HEK293 (cell line): ENCODE results near the gene TPPP3.

Experiments used
- MEIS1 ChIP-seq: sonication (generic); formaldehyde crosslinking; IDR thresholded peaks from 2 replicates; pipeline ENCODE4 v1.8.1; 2022; ENCODE audit warnings: missing genetic modification reagents, mild to moderate bottlenecking, borderline replicate concordance
- TRIM28 ChIP-seq: IDR thresholded peaks from 2 replicates; pipeline ENCODE4 v1.6.1; 2011; ENCODE audit warnings: low read length, control low read depth, borderline replicate concordance
- ZNF155 ChIP-seq: fragments of 450-650 bp; formaldehyde crosslinking; IDR thresholded peaks from 2 replicates; pipeline ENCODE4 v1.5.1; 2016; ENCODE audit warnings: missing biosample characterization, missing genetic modification characterization
- ZNF174 ChIP-seq: fragments of 450-650 bp; formaldehyde crosslinking; IDR thresholded peaks from 2 replicates; pipeline ENCODE4 v1.5.0; 2017; ENCODE audit warnings: missing biosample characterization, mild to moderate bottlenecking, missing genetic modification characterization
- ZNF202 ChIP-seq: fragments of 450-650 bp; formaldehyde crosslinking; IDR thresholded peaks from 2 replicates; pipeline ENCODE4 v1.5.1; 2016; ENCODE audit warnings: missing biosample characterization, missing genetic modification characterization, borderline replicate concordance
- ZNF416 ChIP-seq: fragments of 450-650 bp; formaldehyde crosslinking; IDR thresholded peaks from 2 replicates; pipeline ENCODE4 v1.5.1; 2016; ENCODE audit warnings: missing biosample characterization, missing genetic modification characterization
- ZNF501 ChIP-seq: fragments of 450-650 bp; formaldehyde crosslinking; IDR thresholded peaks from 2 replicates; pipeline ENCODE4 v1.5.1; 2016; ENCODE audit warnings: missing biosample characterization, missing genetic modification characterization
- ZNF529 ChIP-seq: fragments of 450-650 bp; formaldehyde crosslinking; IDR thresholded peaks from 2 replicates; pipeline ENCODE4 v1.5.1; 2017; ENCODE audit warnings: missing genetic modification characterization, missing biosample characterization; ENCODE audit not compliant: insufficient replicate concordance
- ZNF558 ChIP-seq: fragments of 450-650 bp; formaldehyde crosslinking; IDR thresholded peaks from 2 replicates; pipeline ENCODE4 v1.5.1; 2016; ENCODE audit warnings: missing biosample characterization, missing genetic modification characterization
- ZNF658 ChIP-seq: fragments of 450-650 bp; formaldehyde crosslinking; IDR thresholded peaks from 2 replicates; pipeline ENCODE4; 2016; ENCODE audit warnings: missing biosample characterization, missing genetic modification characterization
- ZNF707 ChIP-seq: fragments of 450-650 bp; formaldehyde crosslinking; IDR thresholded peaks from 2 replicates; pipeline ENCODE4 v1.5.1; 2016; ENCODE audit warnings: missing biosample characterization, missing genetic modification characterization
- ZNF830 ChIP-seq: fragments of 450-650 bp; IDR thresholded peaks from 2 replicates; pipeline ENCODE4 v1.5.0; 2018; ENCODE audit warnings: missing biosample characterization, missing genetic modification characterization, low read depth, mild to moderate bottlenecking, moderate library complexity
- TF ChIP-seq, protein P1 (sequence below): fragments of 450-650 bp; formaldehyde crosslinking; IDR thresholded peaks from 2 replicates; pipeline ENCODE4 v1.5.1; 2016; ENCODE audit warnings: missing biosample characterization, missing genetic modification characterization
- TF ChIP-seq, protein P2 (sequence below): fragments of 450-650 bp; formaldehyde crosslinking; IDR thresholded peaks from 2 replicates; pipeline ENCODE4 v1.5.1; 2016; ENCODE audit warnings: missing biosample characterization, missing genetic modification characterization

DNA sequence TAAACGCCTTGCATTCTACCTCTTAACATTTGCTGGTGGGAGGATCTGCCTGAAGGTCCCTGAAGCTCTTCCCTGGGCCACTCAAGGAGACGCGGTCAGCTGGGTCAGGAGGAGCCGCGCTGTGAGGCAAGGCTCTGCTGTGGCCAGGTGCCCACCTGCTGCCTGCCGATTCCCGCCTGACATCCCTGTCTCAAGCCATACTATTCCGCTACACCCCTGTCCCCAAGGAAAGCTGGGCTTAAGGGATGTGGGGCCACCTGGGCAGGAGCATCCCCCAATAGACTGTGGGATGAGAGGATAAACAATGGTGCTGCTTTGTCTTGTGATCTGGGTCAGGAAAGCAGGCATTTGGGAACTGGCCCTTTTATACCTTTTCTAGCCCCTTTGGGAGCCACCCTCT lies 5.1 kb downstream of the TPPP3 start:
- TF ChIP-seq, protein P1, sequence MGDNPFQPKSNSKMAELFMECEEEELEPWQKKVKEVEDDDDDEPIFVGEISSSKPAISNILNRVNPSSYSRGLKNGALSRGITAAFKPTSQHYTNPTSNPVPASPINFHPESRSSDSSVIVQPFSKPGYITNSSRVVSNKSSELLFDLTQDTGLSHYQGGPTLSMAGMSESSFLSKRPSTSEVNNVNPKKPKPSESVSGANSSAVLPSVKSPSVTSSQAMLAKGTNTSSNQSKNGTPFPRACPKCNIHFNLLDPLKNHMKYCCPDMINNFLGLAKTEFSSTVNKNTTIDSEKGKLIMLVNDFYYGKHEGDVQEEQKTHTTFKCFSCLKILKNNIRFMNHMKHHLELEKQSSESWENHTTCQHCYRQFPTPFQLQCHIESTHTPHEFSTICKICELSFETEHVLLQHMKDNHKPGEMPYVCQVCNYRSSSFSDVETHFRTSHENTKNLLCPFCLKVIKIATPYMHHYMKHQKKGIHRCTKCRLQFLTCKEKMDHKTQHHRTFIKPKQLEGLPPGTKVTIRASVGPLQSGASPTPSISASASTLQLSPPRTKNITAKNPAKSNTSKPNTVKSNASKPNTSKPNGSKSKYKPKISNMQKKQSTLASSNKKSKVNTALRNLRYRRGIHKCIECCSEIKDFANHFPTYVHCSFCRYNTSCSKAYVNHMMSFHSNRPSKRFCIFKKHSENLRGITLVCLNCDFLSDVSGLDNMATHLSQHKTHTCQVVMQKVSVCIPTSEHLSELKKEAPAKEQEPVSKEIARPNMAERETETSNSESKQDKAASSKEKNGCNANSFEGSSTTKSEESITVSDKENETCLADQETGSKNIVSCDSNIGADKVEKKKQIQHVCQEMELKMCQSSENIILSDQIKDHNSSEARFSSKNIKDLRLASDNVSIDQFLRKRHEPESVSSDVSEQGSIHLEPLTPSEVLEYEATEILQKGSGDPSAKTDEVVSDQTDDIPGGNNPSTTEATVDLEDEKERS (tag by site-specific recombination), result no peak
- TF ChIP-seq ZNF529, result no peak
- no peak for TF ChIP-seq ZNF155 (tag by site-specific recombination)
- no peak for TF ChIP-seq TRIM28
- no peak for TF ChIP-seq ZNF558 (tag by site-specific recombination)
- TF ChIP-seq ZNF830 (tag by site-specific recombination), result no peak
- TF ChIP-seq ZNF501, result no peak
- no peak for TF ChIP-seq MEIS1 (CRISPR knock-in tag)
- TF ChIP-seq, protein P2, sequence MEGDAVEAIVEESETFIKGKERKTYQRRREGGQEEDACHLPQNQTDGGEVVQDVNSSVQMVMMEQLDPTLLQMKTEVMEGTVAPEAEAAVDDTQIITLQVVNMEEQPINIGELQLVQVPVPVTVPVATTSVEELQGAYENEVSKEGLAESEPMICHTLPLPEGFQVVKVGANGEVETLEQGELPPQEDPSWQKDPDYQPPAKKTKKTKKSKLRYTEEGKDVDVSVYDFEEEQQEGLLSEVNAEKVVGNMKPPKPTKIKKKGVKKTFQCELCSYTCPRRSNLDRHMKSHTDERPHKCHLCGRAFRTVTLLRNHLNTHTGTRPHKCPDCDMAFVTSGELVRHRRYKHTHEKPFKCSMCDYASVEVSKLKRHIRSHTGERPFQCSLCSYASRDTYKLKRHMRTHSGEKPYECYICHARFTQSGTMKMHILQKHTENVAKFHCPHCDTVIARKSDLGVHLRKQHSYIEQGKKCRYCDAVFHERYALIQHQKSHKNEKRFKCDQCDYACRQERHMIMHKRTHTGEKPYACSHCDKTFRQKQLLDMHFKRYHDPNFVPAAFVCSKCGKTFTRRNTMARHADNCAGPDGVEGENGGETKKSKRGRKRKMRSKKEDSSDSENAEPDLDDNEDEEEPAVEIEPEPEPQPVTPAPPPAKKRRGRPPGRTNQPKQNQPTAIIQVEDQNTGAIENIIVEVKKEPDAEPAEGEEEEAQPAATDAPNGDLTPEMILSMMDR (tag by site-specific recombination), result no peak
- no peak for TF ChIP-seq ZNF707 (tag by site-specific recombination)
- no peak for TF ChIP-seq ZNF416 (tag by site-specific recombination)
- no peak for TF ChIP-seq ZNF658 (tag by site-specific recombination)
- no peak for TF ChIP-seq ZNF174 (tag by site-specific recombination)
- no peak for TF ChIP-seq ZNF202 (tag by site-specific recombination)
